KOPT-K1 (cell line): ENCODE measurements around the gene EHBP1.

Experiments used
- H3K27ac ChIP-seq: fragments of 200-600 bp; sonication (generic); 2 replicates; pipeline ENCODE4 v1.5.1; 2016; ENCODE audit warnings: antibody characterized with exemption, mild to moderate bottlenecking, low read depth, low read length; ENCODE audit not compliant: poor library complexity, severe bottlenecking
- H3K36me3 ChIP-seq: fragments of 200-600 bp; sonication (generic); 2 replicates; pipeline ENCODE4 v1.5.1; 2017; ENCODE audit warnings: antibody characterized with exemption, mild to moderate bottlenecking, low read length, moderate library complexity; ENCODE audit not compliant: insufficient read depth
- H3K9me3 ChIP-seq: fragments of 200-600 bp; sonication (generic); 2 replicates; pipeline ENCODE4 v1.5.1; 2017; ENCODE audit warnings: antibody characterized with exemption, low read length, mild to moderate bottlenecking; ENCODE audit not compliant: insufficient read depth, poor library complexity, severe bottlenecking

The EHBP1 gene

GRCh38 chr2:62801110-62801509 lies 95.6 kb downstream of the EHBP1 start:
- no peaks in the 10 kb centered on the region for H3K36me3 ChIP-seq
- peak overlapping the region; percentile 97 for H3K27ac ChIP-seq

GRCh38 chr2:62801814-62802523 lies 96.5 kb downstream of the EHBP1 start:
- Histone ChIP-seq H3K27ac (peak overlapping the region; percentile 97), H3K9me3 (peaks cover 9% of the 10 kb centered on the region), H3K36me3 (no peaks in the 10 kb centered on the region)

More at GRCh38 chr2:62801110-62801509, 95.6 kb downstream of the EHBP1 start:
- peaks cover under 1% of the 10 kb centered on the region for H3K9me3 ChIP-seq

GRCh38 chr2:62803961-62804360 lies 98.4 kb downstream of the EHBP1 start:
- Histone ChIP-seq H3K27ac (peak overlapping the region; percentile 97), H3K36me3 (no peaks in the 10 kb centered on the region), H3K9me3 (peaks cover 28% of the 10 kb centered on the region)

GRCh38 chr2:62806231-62806630 lies 100.7 kb downstream of the EHBP1 start:
- H3K27ac ChIP-seq = no peak overlapping the region
- H3K9me3 ChIP-seq = peaks cover 32% of the 10 kb centered on the region
- no peaks in the 10 kb centered on the region for H3K36me3 ChIP-seq

DNA sequence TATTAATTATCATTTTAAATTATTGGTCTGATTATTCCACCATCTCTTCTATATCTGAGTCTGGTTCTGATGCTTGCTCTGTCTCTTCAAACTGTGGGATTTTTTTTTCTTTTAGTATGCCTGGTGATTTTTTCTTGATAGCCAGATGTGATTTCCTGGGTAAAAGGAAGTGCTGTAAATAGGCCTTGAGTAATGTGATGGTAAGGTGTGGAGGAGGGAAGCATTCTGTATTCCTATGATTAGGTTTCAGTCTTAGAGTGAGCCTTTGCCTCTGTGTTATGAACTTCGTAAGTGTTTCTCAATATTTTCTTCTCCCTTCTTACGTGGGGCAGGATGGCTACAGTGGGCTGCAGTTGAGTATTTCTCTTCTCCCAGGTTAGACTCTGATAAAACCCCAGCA lies 103.0 kb downstream of the EHBP1 start:
- H3K36me3 ChIP-seq = no peaks in the 10 kb centered on the region
- peaks cover 32% of the 10 kb centered on the region for H3K9me3 ChIP-seq
- no peak overlapping the region for H3K27ac ChIP-seq

DNA sequence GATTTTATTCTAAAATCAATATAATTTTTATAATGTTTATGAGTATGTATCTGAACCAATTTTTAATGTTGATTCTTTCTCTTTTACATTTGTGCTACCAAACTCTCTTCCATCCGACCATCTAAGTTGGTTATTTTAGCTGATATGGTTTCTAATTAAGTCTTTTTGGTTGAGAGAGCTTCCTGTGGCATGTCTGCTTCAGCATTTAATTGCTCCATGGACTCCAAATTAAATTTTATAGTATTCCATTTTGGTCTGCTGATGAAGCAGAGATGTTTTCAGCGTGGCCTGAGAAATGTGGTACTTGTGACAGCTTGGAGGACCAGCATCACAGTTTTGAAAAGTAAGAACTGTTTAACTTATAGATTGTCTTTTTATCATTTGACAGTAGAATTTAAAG lies 105.6 kb downstream of the EHBP1 start:
- peak overlapping the region; percentile 63 for H3K27ac ChIP-seq
- H3K9me3 ChIP-seq = peaks cover 32% of the 10 kb centered on the region
- no peaks in the 10 kb centered on the region for H3K36me3 ChIP-seq

- Histone ChIP-seq H3K36me3 (no peaks in the 10 kb centered on the region), H3K9me3 (peaks cover 23% of the 10 kb centered on the region), H3K27ac (peak overlapping the region; percentile 63)
Observed at GRCh38 chr2:62811972-62812371, 106.5 kb downstream of the EHBP1 start.

DNA sequence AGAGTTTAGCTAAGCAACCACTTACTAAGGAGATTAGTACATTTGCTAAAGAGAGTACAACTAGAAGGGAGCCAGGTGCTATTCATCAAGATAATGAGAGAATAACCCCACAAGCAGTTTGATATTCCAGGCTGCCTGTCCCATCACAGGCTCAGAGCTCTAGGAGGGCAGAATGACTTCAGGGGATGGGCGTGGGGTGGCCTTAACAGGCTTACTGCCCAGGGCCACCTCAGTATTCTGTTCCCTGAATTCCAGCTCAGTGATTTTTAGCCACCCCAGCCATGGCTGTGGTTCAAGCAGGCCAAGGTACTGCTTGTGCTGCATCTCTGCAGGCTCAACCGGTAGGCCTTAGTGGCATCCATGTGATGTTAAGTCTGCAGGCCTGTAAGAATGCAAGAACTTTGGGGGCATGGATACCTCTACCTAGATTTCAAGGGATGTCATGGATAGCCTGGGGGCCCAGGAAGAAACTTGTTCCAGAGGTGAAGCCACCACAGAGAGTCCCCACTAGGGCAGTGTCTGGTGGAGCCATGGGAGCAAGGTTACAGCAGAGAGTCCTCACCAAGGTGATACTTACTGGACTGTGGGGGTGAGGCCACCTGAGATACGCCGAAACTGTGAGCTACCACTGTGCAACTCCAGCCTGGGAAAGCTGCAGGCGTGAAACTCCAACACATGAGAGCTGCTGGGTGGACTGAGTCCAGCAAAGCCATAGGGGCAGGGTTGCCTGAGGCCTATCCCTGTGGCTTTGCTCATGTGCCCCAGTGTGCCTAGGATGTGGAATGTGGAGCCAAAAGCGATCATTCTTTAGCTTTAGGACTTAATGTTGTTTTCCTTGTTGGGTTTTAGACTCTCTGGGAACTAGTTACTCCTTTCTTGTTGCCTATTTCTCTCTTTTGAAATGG lies 107.7 kb downstream of the EHBP1 start:
- Histone ChIP-seq H3K27ac (no peak overlapping the region), H3K9me3 (peaks cover 11% of the 10 kb centered on the region), H3K36me3 (no peaks in the 10 kb centered on the region)

- Histone ChIP-seq H3K36me3 (no peaks in the 10 kb centered on the region), H3K9me3 (peaks cover 4% of the 10 kb centered on the region), H3K27ac (no peak overlapping the region)
Observed at GRCh38 chr2:62814123-62814522, 108.6 kb downstream of the EHBP1 start.

DNA sequence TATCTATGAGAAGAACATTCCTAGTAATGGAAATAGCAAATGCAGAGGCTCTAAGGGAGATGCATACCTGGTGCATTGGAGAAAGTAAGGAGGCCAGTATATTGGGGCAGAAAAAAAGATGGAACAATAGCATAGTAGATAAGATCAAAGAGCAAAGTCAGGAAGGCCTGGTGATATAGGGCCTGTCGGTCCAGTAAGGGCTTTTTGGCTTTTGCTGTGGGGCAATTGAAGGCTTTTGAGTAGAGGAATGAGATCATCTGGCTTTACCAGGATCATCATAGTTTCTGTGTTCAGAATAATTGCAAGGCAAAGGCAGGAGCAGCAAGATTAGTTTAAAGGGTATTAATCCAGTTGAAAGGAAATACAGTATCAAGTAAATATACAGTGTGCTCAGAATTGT lies 111.8 kb downstream of the EHBP1 start:
- Histone ChIP-seq H3K9me3 (no peaks in the 10 kb centered on the region), H3K27ac (no peak overlapping the region)

GRCh38 chr2:62817995-62818713 lies 112.6 kb downstream of the EHBP1 start:
- Histone ChIP-seq H3K27ac (no peak overlapping the region), H3K36me3 (no peaks in the 10 kb centered on the region), H3K9me3 (no peaks in the 10 kb centered on the region)

More for the DNA sequence above, 111.8 kb downstream of the EHBP1 start:
- H3K36me3 ChIP-seq = no peaks in the 10 kb centered on the region

GRCh38 chr2:62822549-62822948 lies 117.0 kb downstream of the EHBP1 start:
- Histone ChIP-seq H3K9me3 (no peaks in the 10 kb centered on the region), H3K36me3 (peaks cover 5% of the 10 kb centered on the region), H3K27ac (no peak overlapping the region)

DNA sequence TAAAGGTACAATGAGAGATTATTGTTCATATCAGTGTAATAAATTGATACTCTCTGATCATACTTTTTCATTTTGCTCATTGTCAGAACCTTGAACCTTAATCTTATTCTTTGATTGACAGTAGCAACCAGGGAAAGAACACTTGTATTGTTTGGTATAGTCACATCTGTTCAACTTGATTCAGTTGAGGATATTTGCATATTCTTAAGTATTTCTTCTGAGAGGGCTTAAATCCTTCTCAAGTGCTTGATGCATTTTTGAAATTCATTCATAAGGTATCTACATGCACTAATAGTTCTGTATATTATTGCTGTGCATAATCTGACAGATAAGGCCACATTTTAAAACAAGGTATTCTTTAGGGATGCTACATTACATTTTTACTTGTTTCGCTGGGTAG lies 118.9 kb downstream of the EHBP1 start:
- peaks cover 8% of the 10 kb centered on the region for H3K36me3 ChIP-seq
- no peaks in the 10 kb centered on the region for H3K9me3 ChIP-seq
- H3K27ac ChIP-seq = no peak overlapping the region

GRCh38 chr2:62826141-62826540 lies 120.6 kb downstream of the EHBP1 start:
- H3K27ac ChIP-seq = no peak overlapping the region
- H3K9me3 ChIP-seq = no peaks in the 10 kb centered on the region
- H3K36me3 ChIP-seq = peaks cover 8% of the 10 kb centered on the region
